Endothelial cell of umbilical vein (primary cell): Measurements from ENCODE around the gene COL16A1. TPM values are rescaled to one million over a fixed set of nuclear protein-coding genes. Genes with fewer than 3 reads are reported as not detected.
A peak's percentile ranks its signal among the peaks of the same experiment; 100 is the strongest.

ENCODE experiments used
- BruUV-seq: library from RNA; stranded (reverse); fragments of 400-500 nt; replicated peaks from 2 replicates; lab custom pipeline; 2021; lab: Mats Ljungman, UMichigan
- CTCF ChIA-PET: fragments of 300-600, 350-600 bp; sonication (Branson Sonifier 250); formaldehyde crosslinking; loops from one replicate; lab custom pipeline; 2021; ENCODE audit warnings: antibody characterized with exemption, inconsistent platforms; lab: Charles Lee
- POLR2A ChIA-PET: fragments of 300-600, 350-600 bp; sonication (Branson Sonifier 250); formaldehyde crosslinking; loops from one replicate; lab custom pipeline; 2021; ENCODE audit warnings: antibody characterized with exemption, inconsistent platforms; lab: Charles Lee
- DNase-seq: peaks from one replicate; pipeline ENCODE4 v3.0.0-alpha.2; 2011; ENCODE audit warnings: low read depth, low spot score
- FAIRE-seq: peaks from 2 replicates; lab custom pipeline; 2011; peaks lifted over from hg19 to GRCh38; lab: Jason Lieb, UNC
- H2AFZ ChIP-seq: 2 replicates; pipeline ENCODE4 v1.6.0; 2012; ENCODE audit warnings: low read depth, low read length, control low read depth, inconsistent platforms
- H3K27ac ChIP-seq: 2 replicates; pipeline ENCODE4 v1.5.1; 2011; ENCODE audit warnings: low read depth, mild to moderate bottlenecking, control low read depth, low read length, moderate library complexity; ENCODE audit not compliant: insufficient read depth
- H3K27me3 ChIP-seq, 2 experiments: 2 replicates each; pipeline versions ENCODE4 v1.6.0 to v1.6.1; 2011; ENCODE audit warnings: low read length in 2 of 2, mixed read lengths in 1 of 2; ENCODE audit not compliant: control insufficient read depth in 2 of 2, insufficient read depth in 2 of 2
- H3K36me3 ChIP-seq, 2 experiments: 2 replicates in 1 of 2; 3 replicates in 1 of 2; pipeline ENCODE4 v1.5.1; 2011; ENCODE audit warnings: low read length in 2 of 2, mild to moderate bottlenecking in 1 of 2, moderate library complexity in 1 of 2; ENCODE audit not compliant: control insufficient read depth in 2 of 2, insufficient read depth in 2 of 2; ENCODE audit errors: extremely low read depth in 1 of 2
- H3K4me1 ChIP-seq: 3 replicates; pipeline ENCODE4 v1.5.1; 2011; ENCODE audit warnings: mild to moderate bottlenecking, low read length; ENCODE audit not compliant: control insufficient read depth, insufficient read depth; ENCODE audit errors: extremely low read depth
- H3K4me2 ChIP-seq: 2 replicates; pipeline ENCODE4 v1.6.1; 2011; ENCODE audit warnings: low read length, control low read depth, mixed read lengths; ENCODE audit not compliant: insufficient read depth
- H3K4me3 ChIP-seq, 3 experiments: fragments of 200-600 bp in 1 of 3; sonication (generic), shearing (Covaris generic) in 1 of 3; replicated peaks in 1 of 3; 2 replicates each; pipeline ENCODE4 v1.5.1; 2011 to 2016; ENCODE audit warnings: control low read depth in 3 of 3, low read length in 3 of 3, mild to moderate bottlenecking in 2 of 3, inconsistent platforms in 1 of 3, low read depth in 1 of 3, moderate library complexity in 1 of 3; ENCODE audit not compliant: insufficient read depth in 1 of 3
- H3K79me2 ChIP-seq: 2 replicates; pipeline ENCODE4 v1.6.0; 2012; ENCODE audit warnings: low read length, inconsistent platforms; ENCODE audit not compliant: control insufficient read depth, insufficient read depth
- H3K9ac ChIP-seq: replicated peaks from 2 replicates; pipeline ENCODE3; 2011; ENCODE audit warnings: low read length, control low read depth; ENCODE audit not compliant: insufficient read depth; ENCODE audit errors: extremely low read depth
- H3K9me1 ChIP-seq: replicated peaks from 3 replicates; pipeline ENCODE4 v1.6.0; 2011; ENCODE audit warnings: mild to moderate bottlenecking, low read length; ENCODE audit not compliant: control insufficient read depth, insufficient read depth; ENCODE audit errors: extremely low read depth
- H3K9me3 ChIP-seq: replicated peaks from 2 replicates; pipeline ENCODE4 v1.5.1; 2012; ENCODE audit warnings: low read length, inconsistent platforms; ENCODE audit not compliant: control insufficient read depth, insufficient read depth
- H4K20me1 ChIP-seq: replicated peaks from 2 replicates; pipeline ENCODE3; 2011; ENCODE audit warnings: mild to moderate bottlenecking, low read length; ENCODE audit not compliant: control insufficient read depth, insufficient read depth; ENCODE audit errors: extremely low read depth
- EZH2 ChIP-seq: IDR thresholded peaks from 2 replicates; pipeline ENCODE4 v1.6.1; 2012; ENCODE audit warnings: borderline replicate concordance, low read depth, mild to moderate bottlenecking, moderate library complexity, low read length, inconsistent platforms; ENCODE audit not compliant: severe bottlenecking
- FOS ChIP-seq: IDR thresholded peaks from 2 replicates; pipeline ENCODE4 v1.6.1; 2011; ENCODE audit warnings: mild to moderate bottlenecking, low read length, moderate library complexity, borderline replicate concordance; ENCODE audit not compliant: insufficient read depth
- GATA2 ChIP-seq: IDR thresholded peaks from 2 replicates; pipeline ENCODE4 v1.7.0; 2011; ENCODE audit warnings: low read depth, mild to moderate bottlenecking, moderate library complexity, mixed read lengths, low read length; ENCODE audit not compliant: insufficient read length, insufficient read depth
- JUN ChIP-seq: IDR thresholded peaks from 2 replicates; pipeline ENCODE4 v1.6.1; 2011; ENCODE audit warnings: borderline replicate concordance, low read depth; ENCODE audit not compliant: insufficient read length, insufficient read depth
- MYC ChIP-seq: IDR thresholded peaks from one replicate; pipeline ENCODE4 v1.6.1; 2011; ENCODE audit warnings: mild to moderate bottlenecking, low read depth, low read length
- POLR2A ChIP-seq: IDR thresholded peaks from 2 replicates; pipeline ENCODE4 v1.6.1; 2012; ENCODE audit warnings: low read depth, mild to moderate bottlenecking, control low read depth, low read length
- POLR2AphosphoS5 ChIP-seq: IDR thresholded peaks from 2 replicates; pipeline ENCODE4 v1.6.1; 2012; ENCODE audit warnings: low read depth, mild to moderate bottlenecking, control low read depth, low read length, moderate library complexity; ENCODE audit not compliant: insufficient read depth
- dilution Hi-C: fragments of 300-500 bp; cut with MboI; formaldehyde crosslinking; loops from one replicate; pipeline ENCODE4 v1.15.0; 2019; ENCODE audit warnings: low sequenced_read_pairs; ENCODE audit not compliant: extremely low pct_ligation_motif_present
- intact Hi-C: fragments of 100-400 bp; cut with micrococcal nuclease; formaldehyde crosslinking; loops from one replicate; pipeline ENCODE4 v1.10.0; 2022
- polyA plus RNA-seq, 4 experiments: library from polyadenylated mRNA; depleted of rRNA in 3 of 4; stranded (reverse) in 3 of 4; unstranded in 1 of 4; fragments of >200 nt; gene quantifications; 2 replicates each; pipeline versions ENCODE4 v1.2.1 to v1.2.3, GENCODE V29; 2011 to 2012; ENCODE audit warnings: missing spikeins in 1 of 4
- total RNA-seq: library from RNA; stranded (reverse); gene quantifications from 2 replicates; pipeline ENCODE4 v1.2.3, GENCODE V29; 2021
- TF ChIP-seq, protein P1 (sequence below), 2 donors: IDR thresholded peaks; 1 replicate in 1 of 2; 2 replicates in 1 of 2; pipeline ENCODE4 v1.5.1; 2011; ENCODE audit warnings: low read length in 2 of 2, mild to moderate bottlenecking in 2 of 2, moderate library complexity in 2 of 2, control low read depth in 1 of 2, inconsistent platforms in 1 of 2, low read depth in 1 of 2; ENCODE audit not compliant: insufficient read depth in 1 of 2; ENCODE audit errors: extremely low read depth in 1 of 2
- TF ChIP-seq, protein P2 (sequence below): IDR thresholded peaks from 2 replicates; pipeline ENCODE4 v1.6.1; 2011; ENCODE audit not compliant: insufficient read depth, insufficient read length

COL16A1 gene
- total and polyA plus RNA-seq, 2 donors (not counting 3 experiments of a cell fraction or from before 2014, with no cell fraction given) = 0.68 to 1.2 TPM

DNA sequence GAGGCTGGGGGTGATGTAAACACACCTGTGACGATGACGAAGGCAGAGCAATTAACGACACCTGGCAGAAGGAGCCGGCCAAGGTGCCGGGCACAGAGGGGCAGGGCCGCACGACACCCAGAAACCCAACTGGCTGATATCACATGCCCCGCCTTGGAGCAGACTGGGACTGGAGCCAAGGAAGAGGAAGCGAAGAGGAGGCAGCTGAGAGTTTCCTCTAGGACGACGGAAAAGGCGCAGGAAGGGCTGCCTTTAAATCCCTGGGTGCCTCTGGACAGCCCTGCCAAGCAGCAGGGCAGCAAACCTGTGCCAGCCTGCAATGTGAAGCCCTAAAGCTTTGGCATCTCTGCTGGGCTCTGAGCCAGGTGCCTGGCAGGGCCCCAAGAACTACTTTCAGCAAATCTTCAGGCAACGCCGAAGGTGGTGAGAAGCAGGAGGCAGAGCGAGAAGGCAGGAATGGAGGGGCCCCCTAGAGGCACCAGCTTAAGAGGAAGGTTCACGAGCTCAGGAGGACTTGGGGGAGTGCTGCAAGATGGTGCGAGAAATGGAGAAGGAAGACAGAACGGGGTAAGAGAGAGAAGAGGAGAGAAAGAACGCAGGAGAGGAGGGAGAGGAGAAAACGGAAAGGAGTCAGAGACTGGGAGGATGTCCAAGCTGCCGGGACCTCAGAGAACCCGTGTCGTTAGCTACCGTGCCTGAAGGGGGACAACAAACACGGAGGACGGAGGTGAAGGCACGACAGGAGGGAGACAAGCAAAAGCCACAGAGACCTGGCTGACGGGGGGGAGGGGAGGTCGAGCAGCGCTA, 33.8 kb downstream of the COL16A1 start:
- peak; percentile 81 for FAIRE-seq
- Histone ChIP-seq H3K9me1 (no peaks in the 10 kb centered on the region), H3K27me3 (no peaks in the 10 kb centered on the region), H4K20me1 (no peaks in the 10 kb centered on the region), H3K4me3 (peak overlapping the region; percentile 7 to 31 (median 21)), H3K79me2 (no peaks in the 10 kb centered on the region), H3K4me1 (peaks cover 13% of the 10 kb centered on the region), H3K9me3 (no peaks in the 10 kb centered on the region), H3K9ac (no peak overlapping the region), H3K4me2 (peak overlapping the region; percentile 70), H2AFZ (peak overlapping the region; percentile 86), H3K36me3 (no peaks in the 10 kb centered on the region), H3K27ac (no peak overlapping the region)
- dilution Hi-C loops = no loop called here
- TF ChIP-seq, protein P1, sequence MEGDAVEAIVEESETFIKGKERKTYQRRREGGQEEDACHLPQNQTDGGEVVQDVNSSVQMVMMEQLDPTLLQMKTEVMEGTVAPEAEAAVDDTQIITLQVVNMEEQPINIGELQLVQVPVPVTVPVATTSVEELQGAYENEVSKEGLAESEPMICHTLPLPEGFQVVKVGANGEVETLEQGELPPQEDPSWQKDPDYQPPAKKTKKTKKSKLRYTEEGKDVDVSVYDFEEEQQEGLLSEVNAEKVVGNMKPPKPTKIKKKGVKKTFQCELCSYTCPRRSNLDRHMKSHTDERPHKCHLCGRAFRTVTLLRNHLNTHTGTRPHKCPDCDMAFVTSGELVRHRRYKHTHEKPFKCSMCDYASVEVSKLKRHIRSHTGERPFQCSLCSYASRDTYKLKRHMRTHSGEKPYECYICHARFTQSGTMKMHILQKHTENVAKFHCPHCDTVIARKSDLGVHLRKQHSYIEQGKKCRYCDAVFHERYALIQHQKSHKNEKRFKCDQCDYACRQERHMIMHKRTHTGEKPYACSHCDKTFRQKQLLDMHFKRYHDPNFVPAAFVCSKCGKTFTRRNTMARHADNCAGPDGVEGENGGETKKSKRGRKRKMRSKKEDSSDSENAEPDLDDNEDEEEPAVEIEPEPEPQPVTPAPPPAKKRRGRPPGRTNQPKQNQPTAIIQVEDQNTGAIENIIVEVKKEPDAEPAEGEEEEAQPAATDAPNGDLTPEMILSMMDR (IDR thresholded peaks at IDR 0.05; ENCODE audit: extremely low read depth in 1 of 2, insufficient read depth in 1 of 2, low read depth in 1 of 2, low read length in 2 of 2) = peak; percentile 10 to 29
- TF ChIP-seq POLR2AphosphoS5 = no peak
- POLR2A ChIA-PET = no interaction called here
- BruUV-seq = no TSS peak
- intact Hi-C loops = loop anchor here (1.0 to 2.0 kb wide), 2 partner anchors 17 to 45 kb away; no protein-coding TSS in a partner anchor
- peak; percentile 77 for DNase-seq
- CTCF ChIA-PET = interaction anchor here (0.8 to 10.6 kb wide), 12 partner anchors 10 to 119 kb away, joined by 3 to 180 read pairs (median 6); no protein-coding TSS in a partner anchor

DNA sequence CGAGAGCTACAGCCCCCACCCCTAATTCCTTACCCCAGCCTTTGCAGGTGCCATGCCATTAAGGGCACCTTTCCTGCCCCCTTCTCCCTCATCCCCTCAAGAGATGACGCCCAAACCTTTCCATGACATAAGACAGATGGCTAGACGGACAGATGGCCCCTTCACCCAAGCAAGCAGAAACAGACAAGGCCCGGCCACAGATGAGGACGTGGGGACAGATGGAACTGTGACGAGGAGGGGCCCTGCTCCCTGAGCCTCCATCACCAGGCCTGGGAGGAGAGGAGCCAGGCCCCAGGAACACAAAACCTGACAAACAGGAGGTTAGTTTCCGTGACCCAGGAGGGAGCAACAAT, 34.4 kb downstream of the COL16A1 start:
- H3K9ac ChIP-seq = no peak overlapping the region
- no peaks in the 10 kb centered on the region for H3K27me3 ChIP-seq
- H2AFZ ChIP-seq = peak overlapping the region; percentile 86
- ChIA-PET POLR2A (no interaction called here), CTCF (interaction anchor here (1.1 to 10.6 kb wide), 11 partner anchors 11 to 119 kb away, joined by 3 to 180 read pairs (median 6); no protein-coding TSS in a partner anchor)
- dilution Hi-C loops (no loop called here), intact Hi-C loops (no loop called here)
- H3K79me2 ChIP-seq = no peaks in the 10 kb centered on the region
- peaks cover 13% of the 10 kb centered on the region for H3K4me1 ChIP-seq
- no peaks in the 10 kb centered on the region for H3K9me1 ChIP-seq
- no peaks in the 10 kb centered on the region for H3K9me3 ChIP-seq
- FAIRE-seq (no peak), DNase-seq (no peak)
- no peak overlapping the region for H3K4me3 ChIP-seq
- H3K27ac ChIP-seq = no peak overlapping the region
- no TSS peak for BruUV-seq
- no peak for TF ChIP-seq GATA2
- no peak for TF ChIP-seq JUN
- TF ChIP-seq MYC = no peak
- TF ChIP-seq, protein P1 (IDR thresholded peaks at IDR 0.05; ENCODE audit: extremely low read depth in 1 of 2, insufficient read depth in 1 of 2, low read depth in 1 of 2, low read length in 2 of 2) = no peak
- no peak for TF ChIP-seq EZH2
- TF ChIP-seq, protein P2, sequence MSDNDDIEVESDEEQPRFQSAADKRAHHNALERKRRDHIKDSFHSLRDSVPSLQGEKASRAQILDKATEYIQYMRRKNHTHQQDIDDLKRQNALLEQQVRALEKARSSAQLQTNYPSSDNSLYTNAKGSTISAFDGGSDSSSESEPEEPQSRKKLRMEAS = no peak
- no peak for TF ChIP-seq POLR2AphosphoS5
- no peak for TF ChIP-seq POLR2A
- no peak for TF ChIP-seq FOS
- H3K4me2 ChIP-seq = no peak overlapping the region
- no peaks in the 10 kb centered on the region for H4K20me1 ChIP-seq
- no peaks in the 10 kb centered on the region for H3K36me3 ChIP-seq
